Hepatocyte (in vitro differentiated cells): ENCODE data around the gene BCL10.

Experiments used
- CTCF ChIP-seq: fragments of 200-600 bp; sonication (generic); IDR thresholded peaks from 2 replicates; pipeline ENCODE4 v1.5.1; 2016; ENCODE audit warnings: antibody characterized with exemption, mild to moderate bottlenecking; ENCODE audit not compliant: poor library complexity
- EZH2 ChIP-seq: fragments of 200-600 bp; sonication (generic); IDR thresholded peaks from 2 replicates; pipeline ENCODE4 v1.6.1; 2016; ENCODE audit warnings: antibody characterized with exemption, mild to moderate bottlenecking, borderline replicate concordance
- EZH2phosphoT487 ChIP-seq: fragments of 200-600 bp; sonication (generic); IDR thresholded peaks from one replicate; pipeline ENCODE4 v1.6.1; 2018; ENCODE audit warnings: antibody characterized with exemption, mild to moderate bottlenecking, low read depth, moderate library complexity; ENCODE audit not compliant: unreplicated experiment, severe bottlenecking

DNA sequence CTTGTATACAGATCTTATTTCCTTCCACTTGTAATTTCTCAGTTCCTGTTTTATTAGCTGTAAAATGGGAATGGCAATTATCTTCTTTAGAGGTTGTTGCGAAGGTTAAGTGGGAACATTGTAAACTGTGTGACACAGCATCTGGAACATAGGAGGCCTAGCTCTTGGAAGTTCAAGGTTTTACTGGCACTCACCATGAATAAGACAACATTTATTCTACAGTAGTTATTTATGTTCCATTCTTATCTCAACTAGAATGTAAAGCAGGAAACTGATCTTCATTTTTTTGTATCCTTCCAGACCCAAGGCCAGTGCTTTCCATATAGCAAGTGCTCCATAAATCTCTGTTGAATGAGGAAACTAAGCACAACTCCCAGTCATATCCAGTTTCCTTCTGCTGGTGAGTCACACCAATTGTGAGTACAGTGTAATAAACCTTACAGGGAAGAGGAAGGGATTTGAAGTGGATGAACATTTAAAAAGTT is 1.4 kb downstream of the BCL10 start:
- TF ChIP-seq CTCF: no peak
- no peak for TF ChIP-seq EZH2phosphoT487
- TF ChIP-seq EZH2: no peak
